K562 (cell line): ENCODE data around the gene ALPK1. TPM values are rescaled to one million over a fixed set of nuclear protein-coding genes. Genes with fewer than 3 reads are reported as not detected.

Source experiments
- ATAC-seq: fragments of 200-7000 bp; cut with Tn5 transposase; 3 replicates; pipeline ENCODE4 v1.9.1; 2020; ENCODE audit warnings: moderate library complexity
- BruUV-seq: library from RNA; stranded (reverse); fragments of 400-500 nt; replicated peaks from 2 replicates; lab custom pipeline; 2021; lab: Mats Ljungman, UMichigan
- CTCF ChIA-PET: fragments of 300-600 bp; formaldehyde crosslinking; extraction: SDS; loops from one replicate; lab custom pipeline; 2021; ENCODE audit warnings: low intra/inter-chr PET ratio; lab: Yijun Ruan, JAX
- POLR2A ChIA-PET: fragments of 300-600, 350-650 bp; sonication (Branson Sonifier 250); formaldehyde crosslinking; extraction: SDS; loops from one replicate; lab custom pipeline; 2021; ENCODE audit warnings: antibody characterized with exemption, inconsistent platforms; lab: Yijun Ruan, JAX
- DNase-seq, 4 experiments: peaks; one replicate each; pipeline versions ENCODE4 v3.0.0 to v3.0.0-alpha.2; 2011 to 2018; ENCODE audit warnings: low spot score in 3 of 4, mixed read lengths in 3 of 4; ENCODE audit errors: extremely low read depth in 1 of 4
- FAIRE-seq: peaks from 2 replicates; lab custom pipeline; 2011; peaks lifted over from hg19 to GRCh38; lab: Jason Lieb, UNC
- H2AFZ ChIP-seq: 2 replicates; pipeline ENCODE4 v1.6.0; 2011; ENCODE audit warnings: low read depth, low read length, control low read depth, inconsistent platforms
- H3K27ac ChIP-seq: fragments of 200-600 bp; 3 replicates; pipeline ENCODE4 v1.8.0; 2011; ENCODE audit warnings: low read depth, mild to moderate bottlenecking, control low read depth, inconsistent platforms, low read length, moderate library complexity, mixed read lengths; ENCODE audit errors: extremely low read depth
- H3K27me3 ChIP-seq, 2 experiments: fragments of 300-600 bp in 1 of 2; 2 replicates in 1 of 2; 3 replicates in 1 of 2; pipeline versions ENCODE4 v1.6.0 to v1.8.0; 2011; ENCODE audit warnings: inconsistent platforms in 2 of 2, low read length in 2 of 2, mild to moderate bottlenecking in 1 of 2, mixed read lengths in 1 of 2, moderate library complexity in 1 of 2; ENCODE audit not compliant: control insufficient read depth in 2 of 2, insufficient read depth in 2 of 2
- H3K36me3 ChIP-seq: fragments of 300-600 bp; 3 replicates; pipeline ENCODE4 v1.8.0; 2011; ENCODE audit warnings: mild to moderate bottlenecking, low read length, inconsistent platforms; ENCODE audit not compliant: control insufficient read depth, insufficient read depth
- H3K4me1 ChIP-seq, 2 experiments: fragments of 200-600 bp in 1 of 2; replicated peaks in 1 of 2; 2 replicates in 1 of 2; 3 replicates in 1 of 2; pipeline versions ENCODE4 v1.5.1 to v1.8.0; 2011; ENCODE audit warnings: inconsistent platforms in 2 of 2, low read length in 2 of 2, mild to moderate bottlenecking in 1 of 2, mixed read lengths in 1 of 2, moderate library complexity in 1 of 2; ENCODE audit not compliant: control insufficient read depth in 2 of 2, insufficient read depth in 2 of 2
- H3K4me2 ChIP-seq: 2 replicates; pipeline ENCODE4 v1.6.1; 2011; ENCODE audit warnings: low read length, control low read depth, inconsistent platforms, mixed read lengths; ENCODE audit not compliant: insufficient read depth
- H3K4me3 ChIP-seq: fragments of 200-600 bp; sonication (generic), shearing (Covaris generic); 2 replicates; pipeline ENCODE4 v1.5.1; 2016; ENCODE audit warnings: control low read depth, inconsistent platforms
- H3K79me2 ChIP-seq: fragments of 200-600 bp; 3 replicates; pipeline ENCODE4 v1.8.0; 2011; ENCODE audit warnings: low read length, inconsistent platforms; ENCODE audit not compliant: control insufficient read depth, insufficient read depth
- H3K9ac ChIP-seq, 2 experiments: 2 replicates each; pipeline versions ENCODE4 v1.6.0 to v1.6.1; 2011; ENCODE audit warnings: low read depth in 2 of 2, low read length in 2 of 2, control low read depth in 1 of 2, inconsistent platforms in 1 of 2, mild to moderate bottlenecking in 1 of 2, mixed read lengths in 1 of 2; ENCODE audit not compliant: insufficient read depth in 1 of 2
- H3K9me1 ChIP-seq: one replicate; pipeline ENCODE4 v1.6.0; 2011; ENCODE audit warnings: inconsistent platforms, mild to moderate bottlenecking, low read length, moderate library complexity; ENCODE audit not compliant: control insufficient read depth, insufficient read depth
- H3K9me3 ChIP-seq: replicated peaks from 2 replicates; pipeline ENCODE4 v1.5.1; 2011; ENCODE audit warnings: low read depth, low read length, inconsistent platforms; ENCODE audit not compliant: control insufficient read depth, insufficient read depth
- H4K20me1 ChIP-seq: replicated peaks from 2 replicates; pipeline ENCODE4 v1.6.1; 2011; ENCODE audit warnings: low read length, inconsistent platforms, mixed read lengths; ENCODE audit not compliant: control insufficient read depth, insufficient read depth
- ARID2 ChIP-seq: fragments of 450-650 bp; IDR thresholded peaks from 2 replicates; pipeline ENCODE4 v1.6.1; 2017; ENCODE audit warnings: antibody characterized with exemption, mild to moderate bottlenecking
- ARID3B ChIP-seq: fragments of 250-450 bp; sonication (Bioruptor Pico); IDR thresholded peaks from 2 replicates; pipeline ENCODE4 v1.4.0; 2020; ENCODE audit warnings: borderline replicate concordance
- CEBPZ ChIP-seq: fragments of 150-350 bp; IDR thresholded peaks from 2 replicates; pipeline ENCODE4 v1.6.1; 2014; ENCODE audit warnings: low read depth, mild to moderate bottlenecking, low read length, borderline replicate concordance
- CREB1 ChIP-seq, 2 experiments: sonication (generic) in 1 of 2; formaldehyde crosslinking in 1 of 2; IDR thresholded peaks; 2 replicates each; pipeline versions ENCODE4 v1.6.1 to v1.8.0; 2012 to 2022; ENCODE audit warnings: inconsistent platforms in 1 of 2, mild to moderate bottlenecking in 1 of 2, missing genetic modification reagents in 1 of 2, moderate library complexity in 1 of 2
- HNRNPH1 ChIP-seq: fragments of 200-400 bp; formaldehyde crosslinking; optimal IDR thresholded peaks from 2 replicates; pipeline ENCODE3; 2017; ENCODE audit warnings: low read depth, mild to moderate bottlenecking, low read length, moderate library complexity
- HNRNPL ChIP-seq: fragments of 200-400 bp; formaldehyde crosslinking; IDR thresholded peaks from 2 replicates; pipeline ENCODE4 v1.6.1; 2017; ENCODE audit warnings: low read depth, mild to moderate bottlenecking, low read length
- MLX ChIP-seq, 2 experiments: fragments of 450-650 bp in 1 of 2; sonication (generic) in 1 of 2; formaldehyde crosslinking; conservative IDR thresholded peaks; 2 replicates each; pipeline versions ENCODE4 v1.4.0 to v1.8.1; 2020 to 2022; ENCODE audit warnings: mild to moderate bottlenecking in 1 of 2, missing genetic modification reagents in 1 of 2
- NBN ChIP-seq: fragments of 450-650 bp; IDR thresholded peaks from 2 replicates; pipeline ENCODE4 v1.6.1; 2016; ENCODE audit warnings: low read depth, mild to moderate bottlenecking
- TBP ChIP-seq: optimal IDR thresholded peaks from 2 replicates; pipeline ENCODE3; 2011; ENCODE audit warnings: low read depth, low read length, improper control_type of control experiment
- U2AF1 ChIP-seq: fragments of 200-400 bp; formaldehyde crosslinking; optimal IDR thresholded peaks from 2 replicates; pipeline ENCODE3; 2017; ENCODE audit warnings: mild to moderate bottlenecking, low read depth, low read length, moderate library complexity
- ZBED1 ChIP-seq: IDR thresholded peaks from 2 replicates; pipeline ENCODE4 v1.6.1; 2014
- ZEB2 ChIP-seq: fragments of 450-650 bp; IDR thresholded peaks from 2 replicates; pipeline ENCODE4 v1.6.1; 2016
- ZNF274 ChIP-seq: IDR thresholded peaks from 2 replicates; pipeline ENCODE4 v1.6.1; 2011; ENCODE audit warnings: low read depth, mild to moderate bottlenecking, low read length, moderate library complexity, borderline replicate concordance
- ZNF324 ChIP-seq: fragments of 250-450 bp; sonication (Bioruptor Pico); IDR thresholded peaks from 2 replicates; pipeline ENCODE4 v1.4.0; 2020; ENCODE audit warnings: mild to moderate bottlenecking
- ZNF511 ChIP-seq: sonication (generic); formaldehyde crosslinking; IDR thresholded peaks from 2 replicates; pipeline ENCODE4 v1.8.0; 2022; ENCODE audit warnings: mild to moderate bottlenecking, missing genetic modification reagents
- WGBS: fragments of 100-300 bp; shearing (Covaris generic); methylation state at CpG from one replicate; pipeline ENCODE4 v1.1.6; 2016; ENCODE audit warnings: low coverage, mixed read lengths; ENCODE audit not compliant: insufficient coverage; ENCODE audit errors: missing lambda C conversion rate; 5-methylcytosine and 5-hydroxymethylcytosine counted together
- in situ Hi-C: fragments of 300-500 bp; cut with MboI; formaldehyde crosslinking; loops from 4 replicates; pipeline ENCODE4 v1.15.0; 2018; ENCODE audit warnings: inconsistent platforms, mixed read lengths
- intact Hi-C: fragments of 100-400 bp; cut with micrococcal nuclease; formaldehyde crosslinking; loops from 2 replicates; pipeline ENCODE4 v1.14.2; 2022
- polyA plus RNA-seq, 8 experiments: library from polyadenylated mRNA; depleted of rRNA in 4 of 8; stranded (reverse) in 5 of 8; unstranded in 3 of 8; fragments of >200 nt; fragmentation: Nextera tagmentation in 2 of 8; fragmentation: Illumina TruSeq in 1 of 8; extraction: Ambion mirVana in 2 of 8; extraction: Trizol in 1 of 8; gene quantifications; 2 replicates each; pipeline versions ENCODE4 v1.2.1 to v1.2.3, GENCODE V29; 2011 to 2014; ENCODE audit warnings: inconsistent platforms in 1 of 8, missing spikeins in 1 of 8
- total RNA-seq, 7 experiments: library from RNA; depleted of rRNA in 6 of 7; stranded (reverse); fragments of >200 nt in 6 of 7; fragmentation: Illumina TruSeq in 2 of 7; extraction: Trizol in 2 of 7; gene quantifications; 2 replicates each; pipeline versions ENCODE4 v1.2.1 to v1.2.3, GENCODE V29; 2011 to 2021; ENCODE audit warnings: low replicate concordance in 1 of 7
- TF ChIP-seq, protein P1 (sequence below), 2 experiments: fragments of 450-650 bp; IDR thresholded peaks; 2 replicates each; pipeline ENCODE4 v1.6.1; 2016

The ALPK1 gene
- total and polyA plus RNA-seq, 9 of the 15 experiments (the other 6 are each of a cell fraction or from before 2014, with no cell fraction given) = 2.3 to 6.9 (median 4.6) TPM

DNA sequence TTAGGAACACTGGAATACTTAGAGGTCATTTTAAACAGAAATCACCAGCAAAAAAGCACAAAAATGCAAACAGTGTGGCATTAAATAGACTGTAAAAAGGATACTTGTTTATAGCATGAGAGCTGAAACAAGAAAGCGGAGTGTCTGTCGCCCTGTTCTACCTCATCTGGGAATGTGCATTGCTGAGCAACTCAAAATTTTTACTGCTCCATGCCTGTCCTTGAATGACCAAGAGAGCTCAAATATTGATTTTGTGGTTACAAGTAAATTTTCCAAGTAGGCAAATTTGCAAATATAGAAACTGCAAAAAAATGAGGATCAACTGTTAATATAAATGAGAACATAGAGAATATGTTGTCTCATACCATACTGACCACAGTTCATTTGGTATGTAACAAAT lies 40.1 kb upstream of the ALPK1 start:
- no TSS peak for BruUV-seq

More for the DNA sequence above, 40.1 kb upstream of the ALPK1 start:
- Histone ChIP-seq H3K9ac (no peak overlapping the region), H4K20me1 (no peaks in the 10 kb centered on the region), H3K9me1 (no peaks in the 10 kb centered on the region), H3K9me3 (no peaks in the 10 kb centered on the region), H3K4me2 (no peak overlapping the region), H2AFZ (no peak overlapping the region), H3K36me3 (peaks cover 11% of the 10 kb centered on the region; the same call in 1 of the 3 replicates), H3K4me3 (no peak overlapping the region), H3K79me2 (no peaks in the 10 kb centered on the region), H3K27ac (no peak overlapping the region), H3K27me3 (no peaks in the 10 kb centered on the region), H3K4me1 (no peaks in the 10 kb centered on the region)
- in situ Hi-C loops = no loop called here
- ChIA-PET CTCF (no interaction called here), POLR2A (no interaction called here)
- FAIRE-seq (no peak), ATAC-seq (no peak), DNase-seq (no peak)
- intact Hi-C loops = no loop called here
- 100% methylated on average over 2 of the region's 2 CpGs for WGBS
- TF ChIP-seq ZNF274 (no peak), ARID3B (CRISPR knock-in tag) (no peak), NBN (no peak), U2AF1 (no peak), ZNF511 (CRISPR knock-in tag) (no peak), HNRNPH1 (no peak), ARID2 (no peak), CREB1 (IDR thresholded peaks at IDR 0.05) (no peak), CREB1 (CRISPR knock-in tag; IDR thresholded peaks at IDR 0.05) (no peak), HNRNPL (no peak), TBP (no peak), CEBPZ (no peak), ZEB2 (no peak), ZBED1 (no peak), ZNF324 (CRISPR knock-in tag) (no peak), MLX (CRISPR knock-in tag; conservative IDR thresholded peaks at IDR 0.05) (no peak)
- TF ChIP-seq, protein P1, sequence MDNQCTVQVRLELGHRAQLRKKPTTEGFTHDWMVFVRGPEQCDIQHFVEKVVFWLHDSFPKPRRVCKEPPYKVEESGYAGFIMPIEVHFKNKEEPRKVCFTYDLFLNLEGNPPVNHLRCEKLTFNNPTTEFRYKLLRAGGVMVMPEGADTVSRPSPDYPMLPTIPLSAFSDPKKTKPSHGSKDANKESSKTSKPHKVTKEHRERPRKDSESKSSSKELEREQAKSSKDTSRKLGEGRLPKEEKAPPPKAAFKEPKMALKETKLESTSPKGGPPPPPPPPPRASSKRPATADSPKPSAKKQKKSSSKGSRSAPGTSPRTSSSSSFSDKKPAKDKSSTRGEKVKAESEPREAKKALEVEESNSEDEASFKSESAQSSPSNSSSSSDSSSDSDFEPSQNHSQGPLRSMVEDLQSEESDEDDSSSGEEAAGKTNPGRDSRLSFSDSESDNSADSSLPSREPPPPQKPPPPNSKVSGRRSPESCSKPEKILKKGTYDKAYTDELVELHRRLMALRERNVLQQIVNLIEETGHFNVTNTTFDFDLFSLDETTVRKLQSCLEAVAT (IDR thresholded peaks at IDR 0.05) = no peak
